ENCODE results near the gene AHDC1. TPM values are rescaled to one million over a fixed set of nuclear protein-coding genes. Genes with fewer than 3 reads are reported as not detected.

The AHDC1 gene
- total and polyA plus RNA-seq, 9 of the 15 experiments (the other 6 are each of a cell fraction or from before 2014, with no cell fraction given), result 0.21 to 36.4 (median 4.7) TPM

- TF ChIP-seq ZNF655 (CRISPR knock-in tag; IDR thresholded peaks at IDR 0.05) (no peak), HMG20B (CRISPR knock-in tag; IDR thresholded peaks at IDR 0.05) (no peak), GTF2A2 (tag; IDR thresholded peaks at IDR 0.05) (no peak), CBX8 (IDR thresholded peaks at IDR 0.05; ENCODE audit: borderline replicate concordance, extremely low read depth, low read depth, low read length, poor library complexity, severe bottlenecking) (no peak), ZNF77 (CRISPR knock-in tag; IDR thresholded peaks at IDR 0.05) (no peak), LARP7 (IDR thresholded peaks at IDR 0.05) (peak; percentile 55; the same call in 1 of the 2 replicates), HLTF (IDR thresholded peaks at IDR 0.05) (no peak), KDM1A (IDR thresholded peaks at IDR 0.05) (no peak), ZNF589 (CRISPR knock-in tag; IDR thresholded peaks at IDR 0.05; ENCODE audit: low read depth) (no peak), REST (IDR thresholded peaks at IDR 0.05; ENCODE audit: borderline replicate concordance) (no peak), REST (CRISPR knock-in tag; IDR thresholded peaks at IDR 0.05; ENCODE audit: low read depth) (no peak), TBP (optimal IDR thresholded peaks at IDR 0.05; ENCODE audit: low read depth, low read length) (no peak), ETV6 (IDR thresholded peaks at IDR 0.05; ENCODE audit: borderline replicate concordance in 1 of 2, low read depth in 2 of 2, low read length in 1 of 2) (no peak), ETV6 (CRISPR knock-in tag; IDR thresholded peaks at IDR 0.05; ENCODE audit: borderline replicate concordance) (no peak), ZBTB33 (CRISPR knock-in tag; IDR thresholded peaks at IDR 0.05) (no peak), RFX7 (CRISPR knock-in tag; IDR thresholded peaks at IDR 0.05) (no peak), PPARD (CRISPR knock-in tag; IDR thresholded peaks at IDR 0.05) (no peak), ZNF24 (IDR thresholded peaks at IDR 0.05) (no peak)
These were observed 42.6 kb downstream of the AHDC1 start (continued) for GRCh38 chr1:27561124-27561899.

Measured in K562 (cell line).